ENCODE data around the gene RECK.

Gene RECK

DNA sequence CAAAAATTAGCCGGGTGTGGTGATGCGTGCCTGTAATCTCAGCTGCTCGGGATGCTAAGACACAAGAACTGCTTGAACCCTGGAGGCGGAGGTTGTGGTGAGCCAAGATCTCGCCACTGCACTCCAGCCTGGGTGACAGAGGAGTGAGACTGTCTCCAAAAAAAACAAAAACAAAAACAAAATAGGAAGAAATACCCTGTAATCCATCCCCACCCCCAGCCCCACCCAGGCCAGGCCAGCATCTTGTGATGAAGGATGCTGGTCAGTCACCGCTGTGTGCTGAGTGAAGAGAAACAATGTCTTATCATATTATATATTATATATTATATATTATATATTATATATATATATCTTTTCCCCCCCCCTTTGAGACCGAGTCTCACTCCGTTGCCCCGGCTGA, 117.0 kb downstream of the RECK start:
- TF ChIP-seq FOXP2 (optimal IDR thresholded peaks at IDR 0.05; ENCODE audit: borderline replicate concordance, extremely low read depth, extremely low read length, insufficient read depth) (no peak), TAF1 (IDR thresholded peaks at IDR 0.05; ENCODE audit: borderline replicate concordance, insufficient read depth, low read length) (no peak), SIN3A (IDR thresholded peaks at IDR 0.05; ENCODE audit: borderline replicate concordance, insufficient read depth, low read length) (no peak), POLR2AphosphoS5 (IDR thresholded peaks at IDR 0.05; ENCODE audit: low read depth, low read length) (no peak)
- TF ChIP-seq, protein P1, sequence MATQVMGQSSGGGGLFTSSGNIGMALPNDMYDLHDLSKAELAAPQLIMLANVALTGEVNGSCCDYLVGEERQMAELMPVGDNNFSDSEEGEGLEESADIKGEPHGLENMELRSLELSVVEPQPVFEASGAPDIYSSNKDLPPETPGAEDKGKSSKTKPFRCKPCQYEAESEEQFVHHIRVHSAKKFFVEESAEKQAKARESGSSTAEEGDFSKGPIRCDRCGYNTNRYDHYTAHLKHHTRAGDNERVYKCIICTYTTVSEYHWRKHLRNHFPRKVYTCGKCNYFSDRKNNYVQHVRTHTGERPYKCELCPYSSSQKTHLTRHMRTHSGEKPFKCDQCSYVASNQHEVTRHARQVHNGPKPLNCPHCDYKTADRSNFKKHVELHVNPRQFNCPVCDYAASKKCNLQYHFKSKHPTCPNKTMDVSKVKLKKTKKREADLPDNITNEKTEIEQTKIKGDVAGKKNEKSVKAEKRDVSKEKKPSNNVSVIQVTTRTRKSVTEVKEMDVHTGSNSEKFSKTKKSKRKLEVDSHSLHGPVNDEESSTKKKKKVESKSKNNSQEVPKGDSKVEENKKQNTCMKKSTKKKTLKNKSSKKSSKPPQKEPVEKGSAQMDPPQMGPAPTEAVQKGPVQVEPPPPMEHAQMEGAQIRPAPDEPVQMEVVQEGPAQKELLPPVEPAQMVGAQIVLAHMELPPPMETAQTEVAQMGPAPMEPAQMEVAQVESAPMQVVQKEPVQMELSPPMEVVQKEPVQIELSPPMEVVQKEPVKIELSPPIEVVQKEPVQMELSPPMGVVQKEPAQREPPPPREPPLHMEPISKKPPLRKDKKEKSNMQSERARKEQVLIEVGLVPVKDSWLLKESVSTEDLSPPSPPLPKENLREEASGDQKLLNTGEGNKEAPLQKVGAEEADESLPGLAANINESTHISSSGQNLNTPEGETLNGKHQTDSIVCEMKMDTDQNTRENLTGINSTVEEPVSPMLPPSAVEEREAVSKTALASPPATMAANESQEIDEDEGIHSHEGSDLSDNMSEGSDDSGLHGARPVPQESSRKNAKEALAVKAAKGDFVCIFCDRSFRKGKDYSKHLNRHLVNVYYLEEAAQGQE (IDR thresholded peaks at IDR 0.05; ENCODE audit: insufficient read depth in 1 of 2, low read depth in 2 of 2, low read length in 2 of 2), result no peak

DNA sequence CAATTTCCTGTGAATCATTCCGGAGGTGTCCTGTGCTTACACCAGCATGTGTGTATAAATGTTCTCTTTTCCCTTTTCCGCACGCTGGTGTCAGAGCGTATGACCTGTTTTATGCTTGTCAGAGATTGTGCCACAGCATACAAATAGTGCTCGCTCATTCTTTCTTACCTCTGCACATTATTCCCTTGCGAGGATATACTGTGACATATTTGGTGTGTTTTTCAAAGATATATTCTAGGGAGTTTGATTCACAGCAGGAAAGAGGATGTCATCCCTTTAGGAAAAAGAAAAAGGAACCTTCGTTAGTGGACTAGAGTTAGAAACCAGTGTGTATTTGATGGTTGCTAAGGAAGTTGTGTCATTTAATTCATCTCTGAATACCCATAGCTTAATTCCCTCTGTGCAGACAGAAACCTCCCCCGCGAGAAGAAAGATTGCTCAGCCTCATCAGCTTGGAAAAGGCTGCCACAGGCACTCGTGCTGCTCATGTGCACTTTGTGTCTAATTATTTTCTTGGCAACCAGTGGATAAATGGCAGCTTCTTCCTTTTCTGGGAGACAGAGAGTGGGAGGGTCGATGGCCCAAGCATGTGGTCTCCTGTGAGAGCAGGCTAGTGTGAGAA, 117.7 kb downstream of the RECK start:
- TF ChIP-seq TAF1 (IDR thresholded peaks at IDR 0.05; ENCODE audit: borderline replicate concordance, insufficient read depth, low read length), result no peak
- no peak for TF ChIP-seq SIN3A (IDR thresholded peaks at IDR 0.05; ENCODE audit: borderline replicate concordance, insufficient read depth, low read length)
- TF ChIP-seq, protein P1 (IDR thresholded peaks at IDR 0.05; ENCODE audit: insufficient read depth in 1 of 2, low read depth in 2 of 2, low read length in 2 of 2), result no peak
- no peak for TF ChIP-seq POLR2AphosphoS5 (IDR thresholded peaks at IDR 0.05; ENCODE audit: low read depth, low read length)
- no peak for TF ChIP-seq FOXP2 (optimal IDR thresholded peaks at IDR 0.05; ENCODE audit: borderline replicate concordance, extremely low read depth, extremely low read length, insufficient read depth)

DNA sequence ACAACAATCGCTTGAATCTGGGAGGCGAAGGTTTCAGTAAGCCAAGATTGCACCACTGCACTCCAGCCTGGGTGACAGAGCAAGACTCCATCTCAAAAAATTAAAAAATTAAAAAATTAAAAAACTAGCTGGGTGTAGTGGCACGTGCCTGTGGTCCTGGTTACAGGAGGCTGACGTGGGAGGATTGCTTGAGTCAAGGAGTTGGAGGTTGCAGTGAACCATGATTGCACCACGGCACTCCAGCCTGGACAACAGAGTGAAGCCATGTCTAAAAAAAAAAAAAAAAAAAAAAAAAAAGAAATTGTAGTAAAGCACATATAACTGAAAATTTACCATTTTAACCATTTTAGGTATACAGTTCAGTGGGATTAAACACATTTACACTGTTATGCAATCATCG, 119.4 kb downstream of the RECK start:
- TF ChIP-seq TAF1 (IDR thresholded peaks at IDR 0.05; ENCODE audit: borderline replicate concordance, insufficient read depth, low read length), result no peak
- TF ChIP-seq, protein P1 (IDR thresholded peaks at IDR 0.05; ENCODE audit: insufficient read depth in 1 of 2, low read depth in 2 of 2, low read length in 2 of 2), result no peak
- TF ChIP-seq FOXP2 (optimal IDR thresholded peaks at IDR 0.05; ENCODE audit: borderline replicate concordance, extremely low read depth, extremely low read length, insufficient read depth), result no peak
- TF ChIP-seq SIN3A (IDR thresholded peaks at IDR 0.05; ENCODE audit: borderline replicate concordance, insufficient read depth, low read length), result no peak

DNA sequence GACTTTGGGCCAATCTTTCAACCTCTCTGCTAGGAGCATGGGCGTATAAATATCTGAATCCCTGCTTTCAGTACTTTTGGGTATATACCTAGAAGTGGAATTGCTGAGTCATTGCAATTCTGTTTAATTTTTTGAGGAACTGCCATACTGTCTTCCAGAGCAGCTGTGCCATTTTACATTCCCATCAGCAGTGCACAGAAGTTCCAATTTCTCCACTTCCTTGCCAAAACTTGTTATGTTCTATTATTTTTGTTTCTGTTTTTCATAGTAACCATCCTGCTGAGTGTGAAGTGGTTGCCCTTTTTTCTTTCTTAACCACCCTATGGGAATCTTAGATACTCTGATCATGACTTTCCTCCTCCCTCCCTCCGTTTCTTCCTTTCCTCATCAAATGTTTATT, 121.4 kb downstream of the RECK start:
- TF ChIP-seq SIN3A (IDR thresholded peaks at IDR 0.05; ENCODE audit: borderline replicate concordance, insufficient read depth, low read length) (no peak), FOXP2 (optimal IDR thresholded peaks at IDR 0.05; ENCODE audit: borderline replicate concordance, extremely low read depth, extremely low read length, insufficient read depth) (no peak), TAF1 (IDR thresholded peaks at IDR 0.05; ENCODE audit: borderline replicate concordance, insufficient read depth, low read length) (no peak), POLR2AphosphoS5 (IDR thresholded peaks at IDR 0.05; ENCODE audit: low read depth, low read length) (no peak)
- TF ChIP-seq, protein P1 (IDR thresholded peaks at IDR 0.05; ENCODE audit: insufficient read depth in 1 of 2, low read depth in 2 of 2, low read length in 2 of 2), result no peak

All from PFSK-1 (cell line).